H1 (cell line): ENCODE data around the gene CHD9NB. TPM values are rescaled to one million over a fixed set of nuclear protein-coding genes. Genes with fewer than 3 reads are reported as not detected.

Experiments used
- CTCF ChIA-PET: fragments of 300-600 bp; sonication (Branson Sonifier 250); formaldehyde crosslinking; loops from one replicate; lab custom pipeline; 2021; ENCODE audit not compliant: partially characterized antibody; lab: Charles Lee
- POLR2A ChIA-PET: fragments of 300-600 bp; sonication (Branson Sonifier 250); formaldehyde crosslinking; loops from one replicate; lab custom pipeline; 2021; ENCODE audit warnings: inconsistent platforms; ENCODE audit not compliant: partially characterized antibody; lab: Charles Lee
- DNase-seq, 2 experiments: peaks; one replicate each; pipeline versions ENCODE4 v3.0.0 to v3.0.0-alpha.2; 2010 to 2022; ENCODE audit warnings: low spot score in 2 of 2, low read depth in 1 of 2, mixed read lengths in 1 of 2
- FAIRE-seq: peaks from 2 replicates; lab custom pipeline; 2011; peaks lifted over from hg19 to GRCh38; lab: Jason Lieb, UNC
- H2AFZ ChIP-seq: 2 replicates; pipeline ENCODE4 v1.8.1; 2012; ENCODE audit warnings: low read length, inconsistent platforms
- H2AK5ac ChIP-seq: 2 replicates; pipeline ENCODE4 v1.6.1; 2013; ENCODE audit warnings: low read depth, low read length
- H2BK120ac ChIP-seq: replicated peaks from 2 replicates; pipeline ENCODE3; 2013; ENCODE audit warnings: low read depth, low read length, inconsistent platforms
- H2BK12ac ChIP-seq: 2 replicates; pipeline ENCODE4 v1.6.1; 2013; ENCODE audit warnings: low read depth, low read length
- H2BK15ac ChIP-seq: 2 replicates; pipeline ENCODE4 v1.6.1; 2013; ENCODE audit warnings: low read length
- H2BK20ac ChIP-seq: 2 replicates; pipeline ENCODE4 v1.6.1; 2013; ENCODE audit warnings: low read length
- H2BK5ac ChIP-seq: 2 replicates; pipeline ENCODE4 v1.6.1; 2013; ENCODE audit warnings: low read depth, low read length
- H3K14ac ChIP-seq: 2 replicates; pipeline ENCODE4 v1.6.1; 2013; ENCODE audit warnings: inconsistent platforms; ENCODE audit not compliant: insufficient read length
- H3K18ac ChIP-seq: 2 replicates; pipeline ENCODE4 v1.6.1; 2013; ENCODE audit warnings: low read length; ENCODE audit errors: extremely low read depth
- H3K23ac ChIP-seq: 2 replicates; pipeline ENCODE4 v1.6.1; 2013; ENCODE audit warnings: inconsistent platforms; ENCODE audit not compliant: insufficient read length
- H3K23me2 ChIP-seq: 2 replicates; pipeline ENCODE4 v1.6.1; 2013; ENCODE audit warnings: low read depth, low read length
- H3K27ac ChIP-seq: 2 replicates; pipeline ENCODE4 v1.6.1; 2011; ENCODE audit warnings: low read depth, low read length, inconsistent platforms
- H3K27me3 ChIP-seq, 4 experiments: replicated peaks in 1 of 4; 1 replicate in 1 of 4; 2 replicates in 3 of 4; pipeline versions ENCODE4 v1.6.1 to v1.8.1; 2011 to 2013; ENCODE audit warnings: low read length in 3 of 4, mild to moderate bottlenecking in 3 of 4, inconsistent platforms in 2 of 4, mixed read lengths in 2 of 4, moderate library complexity in 1 of 4; ENCODE audit not compliant: control insufficient read depth in 3 of 4, insufficient read depth in 3 of 4; ENCODE audit errors: extremely low read depth in 1 of 4
- H3K36me3 ChIP-seq, 4 experiments: 2 replicates each; pipeline versions ENCODE4 v1.6.1 to v1.8.1; 2011 to 2013; ENCODE audit warnings: mild to moderate bottlenecking in 4 of 4, low read length in 3 of 4, moderate library complexity in 2 of 4, control low read depth in 1 of 4, inconsistent platforms in 1 of 4; ENCODE audit not compliant: insufficient read depth in 4 of 4, control insufficient read depth in 2 of 4
- H3K4ac ChIP-seq: replicated peaks from 2 replicates; pipeline ENCODE3; 2013; ENCODE audit warnings: low read length, low read depth, mixed read lengths, inconsistent platforms; ENCODE audit not compliant: insufficient read length
- H3K4me1 ChIP-seq, 4 experiments: replicated peaks in 1 of 4; 1 replicate in 1 of 4; 2 replicates in 3 of 4; pipeline versions ENCODE4 v1.6.1 to v1.8.1; 2011 to 2013; ENCODE audit warnings: low read length in 3 of 4, inconsistent platforms in 2 of 4, mixed read lengths in 1 of 4; ENCODE audit not compliant: insufficient read depth in 4 of 4, control insufficient read depth in 3 of 4
- H3K4me2 ChIP-seq, 2 experiments: 2 replicates each; pipeline versions ENCODE4 v1.6.1 to v1.8.1; 2011 to 2013; ENCODE audit warnings: low read depth in 2 of 2, low read length in 2 of 2, control low read depth in 1 of 2, inconsistent platforms in 1 of 2, mild to moderate bottlenecking in 1 of 2; ENCODE audit not compliant: insufficient read depth in 1 of 2
- H3K4me3 ChIP-seq, 4 experiments: fragments of 200-600, 300-600 bp in 1 of 4; sonication (generic), shearing (Covaris generic), sonication (Bioruptor Twin) in 1 of 4; 2 replicates each; pipeline versions ENCODE4 v1.5.1 to v1.8.1; 2011 to 2016; ENCODE audit warnings: low read length in 4 of 4, low read depth in 3 of 4, control low read depth in 2 of 4, inconsistent platforms in 2 of 4, mild to moderate bottlenecking in 2 of 4, mixed read lengths in 1 of 4, moderate library complexity in 1 of 4; ENCODE audit not compliant: insufficient read depth in 2 of 4; ENCODE audit errors: extremely low read depth in 1 of 4
- H3K56ac ChIP-seq: replicated peaks from 2 replicates; pipeline ENCODE3; 2013; ENCODE audit warnings: low read depth, mild to moderate bottlenecking, mixed read lengths, low read length, inconsistent platforms; ENCODE audit not compliant: insufficient read length
- H3K79me1 ChIP-seq: 2 replicates; pipeline ENCODE4 v1.6.1; 2013; ENCODE audit warnings: low read depth, low read length, control low read depth
- H3K79me2 ChIP-seq, 2 experiments: 2 replicates each; pipeline versions ENCODE4 v1.6.1 to v1.8.1; 2012 to 2013; ENCODE audit warnings: low read length in 2 of 2, mild to moderate bottlenecking in 2 of 2, inconsistent platforms in 1 of 2; ENCODE audit not compliant: insufficient read depth in 2 of 2, control insufficient read depth in 1 of 2
- H3K9ac ChIP-seq, 4 experiments: replicated peaks in 1 of 4; 1 replicate in 1 of 4; 2 replicates in 3 of 4; pipeline versions ENCODE4 v1.6.1 to v1.8.1; 2011 to 2013; ENCODE audit warnings: low read depth in 3 of 4, low read length in 3 of 4, control low read depth in 2 of 4, mild to moderate bottlenecking in 2 of 4, moderate library complexity in 2 of 4, inconsistent platforms in 1 of 4; ENCODE audit errors: extremely low read depth in 1 of 4
- H3K9me3 ChIP-seq, 2 experiments: 2 replicates each; pipeline versions ENCODE4 v1.6.1 to v1.8.1; 2012 to 2013; ENCODE audit warnings: mild to moderate bottlenecking in 2 of 2, moderate library complexity in 2 of 2, control low read depth in 1 of 2, inconsistent platforms in 1 of 2, low read depth in 1 of 2, low read length in 1 of 2, mixed read lengths in 1 of 2; ENCODE audit not compliant: insufficient read depth in 2 of 2
- H4K20me1 ChIP-seq, 2 experiments: replicated peaks in 1 of 2; 2 replicates each; pipeline versions ENCODE3 to v1.8.1; 2011 to 2013; ENCODE audit warnings: inconsistent platforms in 2 of 2, low read length in 2 of 2, mild to moderate bottlenecking in 1 of 2; ENCODE audit not compliant: insufficient read depth in 2 of 2, control insufficient read depth in 1 of 2
- H4K5ac ChIP-seq: 2 replicates; pipeline ENCODE4 v1.6.1; 2013; ENCODE audit warnings: low read length, low read depth, mixed read lengths, inconsistent platforms; ENCODE audit not compliant: insufficient read length
- H4K8ac ChIP-seq: 2 replicates; pipeline ENCODE4 v1.8.0; 2013; ENCODE audit warnings: mild to moderate bottlenecking, moderate library complexity, low read length, inconsistent platforms; ENCODE audit not compliant: insufficient read depth; ENCODE audit errors: extremely low read depth
- H4K91ac ChIP-seq: replicated peaks from 2 replicates; pipeline ENCODE3; 2013; ENCODE audit warnings: low read length, mixed read lengths, inconsistent platforms; ENCODE audit not compliant: insufficient read length
- ATF2 ChIP-seq: IDR thresholded peaks from 2 replicates; pipeline ENCODE4 v1.6.1; 2012; ENCODE audit warnings: low read length, inconsistent platforms
- ATF3 ChIP-seq: IDR thresholded peaks from 2 replicates; pipeline ENCODE4 v1.6.1; 2011; ENCODE audit warnings: low read depth, mild to moderate bottlenecking, low read length; ENCODE audit not compliant: insufficient read depth
- CEBPB ChIP-seq: IDR thresholded peaks from 2 replicates; pipeline ENCODE4 v1.6.1; 2012; ENCODE audit warnings: low read depth, low read length
- KDM4A ChIP-seq: IDR thresholded peaks from one replicate; pipeline ENCODE4 v1.7.1; 2012; ENCODE audit warnings: low read depth, mild to moderate bottlenecking, moderate library complexity, low read length, inconsistent platforms; ENCODE audit not compliant: severe bottlenecking
- POLR2A ChIP-seq, 2 experiments: IDR thresholded peaks; 1 replicate in 1 of 2; 2 replicates in 1 of 2; pipeline ENCODE4 v1.6.1; 2011; ENCODE audit warnings: low read depth in 2 of 2, low read length in 2 of 2, mild to moderate bottlenecking in 2 of 2; ENCODE audit errors: control extremely low read depth in 1 of 2
- SRF ChIP-seq: IDR thresholded peaks from 2 replicates; pipeline ENCODE4 v1.6.1; 2011; ENCODE audit warnings: mild to moderate bottlenecking, low read depth, low read length, moderate library complexity
- TAF7 ChIP-seq: optimal IDR thresholded peaks from 2 replicates; pipeline ENCODE3; 2011; ENCODE audit warnings: low read depth, mild to moderate bottlenecking, inconsistent platforms, low read length, moderate library complexity, borderline replicate concordance
- TEAD4 ChIP-seq: IDR thresholded peaks from 2 replicates; pipeline ENCODE4 v1.6.1; 2012; ENCODE audit warnings: low read depth, low read length, inconsistent platforms, mixed read lengths
- WGBS, 2 experiments: shearing (Covaris generic) in 1 of 2; methylation state at CpG; one replicate each; pipeline versions ENCODE4 v1.1.6 to v1.1.7; 2013 to 2015; ENCODE audit warnings: low lambda C conversion rate in 2 of 2, mixed read lengths in 2 of 2, inconsistent platforms in 1 of 2, low coverage in 1 of 2, missing lambda C conversion rate in 1 of 2; ENCODE audit not compliant: insufficient replicate concordance in 2 of 2, insufficient coverage in 1 of 2, insufficient read length in 1 of 2; ENCODE audit errors: extremely low coverage in 1 of 2, missing lambda C conversion rate in 1 of 2; 5-methylcytosine and 5-hydroxymethylcytosine counted together
- polyA plus RNA-seq, 7 experiments: library from polyadenylated mRNA; depleted of rRNA in 3 of 7; stranded (reverse) in 5 of 7; unstranded in 2 of 7; fragments of >200 nt in 5 of 7; fragments of 200-250 nt in 2 of 7; gene quantifications; 1 replicate in 5 of 7; 2 replicates in 1 of 7; 4 replicates in 1 of 7; pipeline versions ENCODE4 v1.2.1 to v1.2.3, GENCODE V29; 2011 to 2013; ENCODE audit warnings: missing spikeins in 2 of 7, mixed read lengths in 2 of 7
- total RNA-seq: library from RNA; stranded (reverse); fragmentation: NEBNext Ultra II Directional; extraction: Animal tissue kit (Norgen Biotek cat#: 25700); gene quantifications from 2 replicates; pipeline ENCODE4 v1.2.1, GENCODE V29; 2021

The CHD9NB gene
- total and polyA plus RNA-seq, 2 of the 8 experiments (the other 6 are each of a cell fraction or from before 2014, with no cell fraction given), result 4.5 to 5.9 TPM

GRCh38 chr16:53094013-53094630 is 41.4 kb upstream of the CHD9NB start:
- H2BK120ac ChIP-seq, result no peak overlapping the region
- peak overlapping the region; percentile 51; the same call in 1 of the 2 replicates for H4K8ac ChIP-seq
- H3K79me1 ChIP-seq, result no peaks in the 10 kb centered on the region; the same call in 1 of the 2 replicates
- no peaks in the 10 kb centered on the region for H3K36me3 ChIP-seq
- H2BK5ac ChIP-seq, result no peak overlapping the region
- H3K18ac ChIP-seq, result peak overlapping the region; percentile 24; the same call in 1 of the 2 replicates
- no peak overlapping the region for H3K4me3 ChIP-seq
- H3K23me2 ChIP-seq, result no peaks in the 10 kb centered on the region
- CTCF ChIA-PET, result interaction anchor here (3.2 kb wide), 1 partner anchor 38 kb away, joined by 8 read pairs; no protein-coding TSS in a partner anchor
- no peak overlapping the region for H3K4me2 ChIP-seq
- 91% methylated on average over 10 of the region's 10 CpGs; no CpG with 5 or more reads in 1 of the 2 experiments for WGBS, 2 experiments
- POLR2A ChIA-PET, result no interaction called here
- FAIRE-seq, result no peak
- H3K4ac ChIP-seq, result no peak overlapping the region
- peak overlapping the region; percentile 43; the same call in 1 of the 2 replicates for H2AK5ac ChIP-seq
- no peak overlapping the region for H3K9ac ChIP-seq
- no peak overlapping the region for H3K56ac ChIP-seq
- H2AFZ ChIP-seq, result no peak overlapping the region
- H3K23ac ChIP-seq, result no peak overlapping the region
- 0 out of 2 replicates have a peak overlapping the region, but pooled peaks have one; percentile 24 for H2BK15ac ChIP-seq
- DNase-seq, result no peak
- H4K20me1 ChIP-seq, result no peaks in the 10 kb centered on the region
- peak overlapping the region; percentile 1 for H4K91ac ChIP-seq
- H3K14ac ChIP-seq, result no peak overlapping the region
- peaks cover 0 to 17% of the 10 kb centered on the region in 2 experiments; a peak in 1 of 4 replicates for H3K79me2 ChIP-seq
- no peak overlapping the region for H3K27ac ChIP-seq
- H2BK12ac ChIP-seq, result peak overlapping the region; percentile 62; the same call in 1 of the 2 replicates
- H2BK20ac ChIP-seq, result no peak overlapping the region
- peaks cover 30 to 47% (median 32%) of the 10 kb centered on the region in 4 experiments for H3K4me1 ChIP-seq
- no peaks in the 10 kb centered on the region; a peak in 1 of 7 replicates for H3K27me3 ChIP-seq
- no peaks in the 10 kb centered on the region for H3K9me3 ChIP-seq
- H4K5ac ChIP-seq, result no peak overlapping the region
- TF ChIP-seq TEAD4 (no peak), SRF (no peak), TAF7 (no peak), POLR2A (IDR thresholded peaks at IDR 0.05; ENCODE audit: control extremely low read depth in 1 of 2, low read depth in 2 of 2, low read length in 2 of 2) (no peak), KDM4A (no peak), CEBPB (no peak), ATF2 (no peak), ATF3 (no peak)
